ENCODE data around the gene ANKRD65.
"Not testable (repeated sequence)": the region's sequence is repeated elsewhere in the genome, so short reads cannot be mapped to it uniquely, and the experiment has no call there.

DNA sequence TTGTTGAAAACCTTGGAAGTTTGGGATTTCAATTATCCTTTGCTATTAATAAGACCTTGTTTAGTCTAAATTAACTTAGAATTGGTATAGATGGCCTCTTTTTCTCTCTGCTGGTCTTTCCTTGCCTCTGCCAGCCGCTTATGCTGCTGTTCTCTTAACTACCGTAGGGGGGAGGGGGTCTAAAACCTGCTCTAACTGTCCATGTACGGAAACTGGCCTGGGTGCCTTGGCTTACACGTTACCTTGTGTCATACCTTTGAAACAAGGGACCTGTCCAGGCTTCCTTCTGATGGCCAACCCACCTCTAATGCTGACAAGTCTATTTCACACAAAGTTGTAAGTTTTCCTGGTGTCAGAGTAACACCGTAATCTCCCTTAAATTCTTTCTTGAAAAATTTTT lies 3.7 kb downstream of the ANKRD65 start:
- TF ChIP-seq, protein P1, sequence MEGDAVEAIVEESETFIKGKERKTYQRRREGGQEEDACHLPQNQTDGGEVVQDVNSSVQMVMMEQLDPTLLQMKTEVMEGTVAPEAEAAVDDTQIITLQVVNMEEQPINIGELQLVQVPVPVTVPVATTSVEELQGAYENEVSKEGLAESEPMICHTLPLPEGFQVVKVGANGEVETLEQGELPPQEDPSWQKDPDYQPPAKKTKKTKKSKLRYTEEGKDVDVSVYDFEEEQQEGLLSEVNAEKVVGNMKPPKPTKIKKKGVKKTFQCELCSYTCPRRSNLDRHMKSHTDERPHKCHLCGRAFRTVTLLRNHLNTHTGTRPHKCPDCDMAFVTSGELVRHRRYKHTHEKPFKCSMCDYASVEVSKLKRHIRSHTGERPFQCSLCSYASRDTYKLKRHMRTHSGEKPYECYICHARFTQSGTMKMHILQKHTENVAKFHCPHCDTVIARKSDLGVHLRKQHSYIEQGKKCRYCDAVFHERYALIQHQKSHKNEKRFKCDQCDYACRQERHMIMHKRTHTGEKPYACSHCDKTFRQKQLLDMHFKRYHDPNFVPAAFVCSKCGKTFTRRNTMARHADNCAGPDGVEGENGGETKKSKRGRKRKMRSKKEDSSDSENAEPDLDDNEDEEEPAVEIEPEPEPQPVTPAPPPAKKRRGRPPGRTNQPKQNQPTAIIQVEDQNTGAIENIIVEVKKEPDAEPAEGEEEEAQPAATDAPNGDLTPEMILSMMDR (IDR thresholded peaks at IDR 0.05): not testable (repeated sequence)
- TF ChIP-seq POLR2A (IDR thresholded peaks at IDR 0.05): not testable (repeated sequence)
